ENCODE measurements around the gene PLBD1.

DNA sequence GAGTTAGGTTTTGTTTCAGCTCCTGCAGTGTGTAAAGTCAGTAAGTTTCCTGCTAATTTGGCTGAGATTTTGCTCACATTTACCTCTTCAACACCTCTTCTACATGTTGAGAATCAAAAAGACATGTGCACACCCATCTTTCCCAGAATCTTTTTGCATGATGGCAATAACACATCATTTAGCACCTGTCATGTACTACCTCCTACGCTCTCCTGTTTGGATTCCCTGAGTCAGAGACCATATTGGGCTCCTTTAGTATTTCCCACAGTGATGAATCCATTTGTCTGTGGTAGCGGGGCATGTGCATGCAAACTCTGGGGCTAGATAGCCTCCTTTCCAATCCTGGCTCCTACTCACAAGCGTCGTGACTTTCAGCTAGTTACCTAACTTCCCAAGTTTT, 20.1 kb downstream of the PLBD1 start:
- TF ChIP-seq, protein P1, sequence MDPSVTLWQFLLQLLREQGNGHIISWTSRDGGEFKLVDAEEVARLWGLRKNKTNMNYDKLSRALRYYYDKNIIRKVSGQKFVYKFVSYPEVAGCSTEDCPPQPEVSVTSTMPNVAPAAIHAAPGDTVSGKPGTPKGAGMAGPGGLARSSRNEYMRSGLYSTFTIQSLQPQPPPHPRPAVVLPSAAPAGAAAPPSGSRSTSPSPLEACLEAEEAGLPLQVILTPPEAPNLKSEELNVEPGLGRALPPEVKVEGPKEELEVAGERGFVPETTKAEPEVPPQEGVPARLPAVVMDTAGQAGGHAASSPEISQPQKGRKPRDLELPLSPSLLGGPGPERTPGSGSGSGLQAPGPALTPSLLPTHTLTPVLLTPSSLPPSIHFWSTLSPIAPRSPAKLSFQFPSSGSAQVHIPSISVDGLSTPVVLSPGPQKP (IDR thresholded peaks at IDR 0.05; ENCODE audit: low read depth, low read length), result no peak
- TF ChIP-seq, protein P2, sequence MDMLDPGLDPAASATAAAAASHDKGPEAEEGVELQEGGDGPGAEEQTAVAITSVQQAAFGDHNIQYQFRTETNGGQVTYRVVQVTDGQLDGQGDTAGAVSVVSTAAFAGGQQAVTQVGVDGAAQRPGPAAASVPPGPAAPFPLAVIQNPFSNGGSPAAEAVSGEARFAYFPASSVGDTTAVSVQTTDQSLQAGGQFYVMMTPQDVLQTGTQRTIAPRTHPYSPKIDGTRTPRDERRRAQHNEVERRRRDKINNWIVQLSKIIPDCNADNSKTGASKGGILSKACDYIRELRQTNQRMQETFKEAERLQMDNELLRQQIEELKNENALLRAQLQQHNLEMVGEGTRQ (IDR thresholded peaks at IDR 0.05), result no peak
- TF ChIP-seq EHMT2 (IDR thresholded peaks at IDR 0.05; ENCODE audit: low read depth), result no peak
- TF ChIP-seq KDM5A (IDR thresholded peaks at IDR 0.05), result no peak
- TF ChIP-seq, protein P3, sequence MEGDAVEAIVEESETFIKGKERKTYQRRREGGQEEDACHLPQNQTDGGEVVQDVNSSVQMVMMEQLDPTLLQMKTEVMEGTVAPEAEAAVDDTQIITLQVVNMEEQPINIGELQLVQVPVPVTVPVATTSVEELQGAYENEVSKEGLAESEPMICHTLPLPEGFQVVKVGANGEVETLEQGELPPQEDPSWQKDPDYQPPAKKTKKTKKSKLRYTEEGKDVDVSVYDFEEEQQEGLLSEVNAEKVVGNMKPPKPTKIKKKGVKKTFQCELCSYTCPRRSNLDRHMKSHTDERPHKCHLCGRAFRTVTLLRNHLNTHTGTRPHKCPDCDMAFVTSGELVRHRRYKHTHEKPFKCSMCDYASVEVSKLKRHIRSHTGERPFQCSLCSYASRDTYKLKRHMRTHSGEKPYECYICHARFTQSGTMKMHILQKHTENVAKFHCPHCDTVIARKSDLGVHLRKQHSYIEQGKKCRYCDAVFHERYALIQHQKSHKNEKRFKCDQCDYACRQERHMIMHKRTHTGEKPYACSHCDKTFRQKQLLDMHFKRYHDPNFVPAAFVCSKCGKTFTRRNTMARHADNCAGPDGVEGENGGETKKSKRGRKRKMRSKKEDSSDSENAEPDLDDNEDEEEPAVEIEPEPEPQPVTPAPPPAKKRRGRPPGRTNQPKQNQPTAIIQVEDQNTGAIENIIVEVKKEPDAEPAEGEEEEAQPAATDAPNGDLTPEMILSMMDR (IDR thresholded peaks at IDR 0.05), result no peak
- TF ChIP-seq RCOR1 (IDR thresholded peaks at IDR 0.05; ENCODE audit: low read depth, low read length), result no peak
- no peak for TF ChIP-seq POLR2A (IDR thresholded peaks at IDR 0.05; ENCODE audit: low read length)
- TF ChIP-seq EP300 (IDR thresholded peaks at IDR 0.05), result no peak

Data from A549 (cell line).